HS-5 (cell line): ENCODE results near the gene PTEN.
A peak's percentile ranks its signal among the peaks of the same experiment; 100 is the strongest.
"Not testable (repeated sequence)": the region's sequence is repeated elsewhere in the genome, so short reads cannot be mapped to it uniquely, and the experiment has no call there.

Experiments
- DNase-seq: peaks from one replicate; pipeline ENCODE4 v3.0.0-alpha.2; 2012; ENCODE audit warnings: low read depth

Gene PTEN

GRCh38 chr10:87845624-87845998 is 17.8 kb upstream of the PTEN start:
- DNase-seq, result no peak

- no peak for DNase-seq
Observed at GRCh38 chr10:87846023-87846422, 17.4 kb upstream of the PTEN start.

GRCh38 chr10:87846711-87847110 is 16.7 kb upstream of the PTEN start:
- DNase-seq, result not testable (repeated sequence)

- DNase-seq, result no peak
Observed at GRCh38 chr10:87847550-87847949, 15.9 kb upstream of the PTEN start.

GRCh38 chr10:87849001-87849400 is 14.4 kb upstream of the PTEN start:
- DNase-seq, result no peak

GRCh38 chr10:87850742-87851205 is 12.7 kb upstream of the PTEN start:
- DNase-seq, result no peak

- DNase-seq, result no peak
Observed at GRCh38 chr10:87852089-87852488, 11.3 kb upstream of the PTEN start.

GRCh38 chr10:87855247-87855646 is 8.2 kb upstream of the PTEN start:
- DNase-seq, result not testable (repeated sequence)

GRCh38 chr10:87855665-87856064 is 7.8 kb upstream of the PTEN start:
- not testable (repeated sequence) for DNase-seq

- no peak for DNase-seq
Observed at GRCh38 chr10:87860156-87860795, 3.1 kb upstream of the PTEN start.

- no peak for DNase-seq
Observed at GRCh38 chr10:87860816-87861403, 2.5 kb upstream of the PTEN start.

GRCh38 chr10:87861566-87861952 is 1.9 kb upstream of the PTEN start:
- peak; percentile 63 for DNase-seq

GRCh38 chr10:87861953-87862678 is 1.3 kb upstream of the PTEN start:
- peak; percentile 92 for DNase-seq

GRCh38 chr10:87862679-87863052 is 759 bp upstream of the PTEN start:
- DNase-seq, result no peak

- DNase-seq, result not testable (repeated sequence)
Observed at GRCh38 chr10:87863951-87864495, 598 bp downstream of the PTEN start.

GRCh38 chr10:87864496-87865059 is 1.2 kb downstream of the PTEN start:
- no peak for DNase-seq

- DNase-seq, result no peak
Observed at GRCh38 chr10:87865241-87865881, 1.9 kb downstream of the PTEN start.

- DNase-seq, result no peak
Observed at GRCh38 chr10:87866412-87866974, 3.1 kb downstream of the PTEN start.

GRCh38 chr10:87867453-87867852 is 4.0 kb downstream of the PTEN start:
- DNase-seq, result no peak

GRCh38 chr10:87868277-87868676 is 4.9 kb downstream of the PTEN start:
- DNase-seq, result no peak

- DNase-seq, result not testable (repeated sequence)
Observed at GRCh38 chr10:87869139-87869538, 5.7 kb downstream of the PTEN start.
